GM12878 (cell line): ENCODE measurements around the gene MCC. TPM values are rescaled to one million over a fixed set of nuclear protein-coding genes. Genes with fewer than 3 reads are reported as not detected.

ENCODE experiments used
- ATAC-seq: fragments of 200-7000 bp; cut with Tn5 transposase; 3 replicates; pipeline ENCODE4 v1.9.1; 2020; ENCODE audit warnings: mild to moderate bottlenecking, moderate library complexity
- BruUV-seq: library from RNA; stranded (reverse); fragments of 400-500 nt; replicated peaks from 2 replicates; lab custom pipeline; 2021; lab: Mats Ljungman, UMichigan
- CTCF ChIA-PET: fragments of 300-600 bp; sonication (Branson Sonifier 250); formaldehyde crosslinking; extraction: SDS; loops from one replicate; lab custom pipeline; 2021; ENCODE audit warnings: inconsistent platforms; lab: Yijun Ruan, JAX
- POLR2A ChIA-PET: fragments of 350-600 bp; formaldehyde crosslinking; extraction: SDS; loops from one replicate; lab custom pipeline; 2021; ENCODE audit warnings: inconsistent platforms; lab: Charles Lee
- RAD21 ChIA-PET: fragments of 300-600 bp; sonication (Branson Sonifier 250); formaldehyde crosslinking; loops from one replicate; lab custom pipeline; 2023; ENCODE audit warnings: antibody characterized with exemption; ENCODE audit not compliant: unreplicated experiment; lab: Charles Lee
- SMC1A ChIA-PET: fragments of 300-600 bp; sonication (Branson Sonifier 250); formaldehyde crosslinking; loops from one replicate; lab custom pipeline; 2023; ENCODE audit not compliant: unreplicated experiment, uncharacterized antibody; lab: Charles Lee
- DNase-seq: peaks from one replicate; pipeline ENCODE4 v3.0.0-alpha.2; 2011; ENCODE audit warnings: low read depth, low spot score
- FAIRE-seq: peaks from 3 replicates; lab custom pipeline; 2011; peaks lifted over from hg19 to GRCh38; lab: Jason Lieb, UNC
- H2AFZ ChIP-seq: 2 replicates; pipeline ENCODE4 v1.6.0; 2011; ENCODE audit warnings: low read depth, low read length, control low read depth; ENCODE audit not compliant: control insufficient read depth
- H3K27ac ChIP-seq: 2 replicates; pipeline ENCODE4 v1.5.1; 2011; ENCODE audit warnings: control low read depth; ENCODE audit not compliant: control insufficient read depth, insufficient read depth
- H3K27me3 ChIP-seq, 2 experiments: replicated peaks in 1 of 2; 2 replicates each; pipeline versions ENCODE4 v1.6.0 to v1.6.1; 2011; ENCODE audit warnings: low read length in 1 of 2; ENCODE audit not compliant: control insufficient read depth in 2 of 2, insufficient read depth in 2 of 2
- H3K36me3 ChIP-seq, 2 experiments: 2 replicates each; pipeline ENCODE4 v1.5.1; 2011; ENCODE audit warnings: low read length in 1 of 2; ENCODE audit not compliant: control insufficient read depth in 2 of 2, insufficient read depth in 2 of 2
- H3K4me1 ChIP-seq: 2 replicates; pipeline ENCODE4 v1.6.1; 2011; ENCODE audit warnings: mild to moderate bottlenecking, low read length, moderate library complexity, mixed read lengths; ENCODE audit not compliant: control insufficient read depth, insufficient read depth
- H3K4me2 ChIP-seq: 2 replicates; pipeline ENCODE4 v1.6.0; 2011; ENCODE audit warnings: control low read depth; ENCODE audit not compliant: control insufficient read depth, insufficient read depth
- H3K4me3 ChIP-seq: fragments of 200-600 bp; sonication (generic); 2 replicates; pipeline ENCODE4 v1.5.1; 2016
- H3K79me2 ChIP-seq: 2 replicates; pipeline ENCODE4 v1.6.0; 2011; ENCODE audit warnings: low read length; ENCODE audit not compliant: control insufficient read depth, insufficient read depth
- H3K9ac ChIP-seq: 2 replicates; pipeline ENCODE4 v1.8.0; 2011; ENCODE audit warnings: low read length, control low read depth, mixed read lengths; ENCODE audit not compliant: control insufficient read depth, insufficient read depth
- H3K9me3 ChIP-seq: replicated peaks from 3 replicates; pipeline ENCODE4 v1.5.1; 2011; ENCODE audit warnings: mild to moderate bottlenecking, low read length; ENCODE audit not compliant: control insufficient read depth, insufficient read depth
- H4K20me1 ChIP-seq: 2 replicates; pipeline ENCODE4 v1.6.0; 2011; ENCODE audit not compliant: control insufficient read depth, insufficient read depth
- CBX3 ChIP-seq: fragments of 200-600 bp; sonication (generic); IDR thresholded peaks from 2 replicates; pipeline ENCODE4 v1.6.1; 2016; ENCODE audit warnings: low read depth, borderline replicate concordance
- CEBPB ChIP-seq, 2 experiments: fragments of 150-350 bp in 1 of 2; IDR thresholded peaks; 2 replicates each; pipeline ENCODE4 v1.6.1; 2012 to 2014; ENCODE audit warnings: low read depth in 2 of 2, low read length in 2 of 2, borderline replicate concordance in 1 of 2, inconsistent platforms in 1 of 2
- EED ChIP-seq: sonication (generic); IDR thresholded peaks from 2 replicates; pipeline ENCODE4 v1.6.1; 2016; ENCODE audit warnings: antibody characterized with exemption, low read depth
- HDAC2 ChIP-seq: fragments of 200-600 bp; sonication (generic); IDR thresholded peaks from 2 replicates; pipeline ENCODE4 v1.6.1; 2017
- HDAC6 ChIP-seq: fragments of 200-600 bp; sonication (generic); IDR thresholded peaks from one replicate; pipeline ENCODE4 v1.8.0; 2017; ENCODE audit warnings: antibody characterized with exemption; ENCODE audit not compliant: unreplicated experiment
- IKZF2 ChIP-seq, 2 experiments: fragments of 450-650 bp; IDR thresholded peaks; 2 replicates each; pipeline ENCODE4 v1.6.1; 2017; ENCODE audit warnings: mild to moderate bottlenecking in 2 of 2, moderate library complexity in 2 of 2
- JUNB ChIP-seq: IDR thresholded peaks from 2 replicates; pipeline ENCODE4 v1.6.1; 2016; ENCODE audit warnings: antibody characterized with exemption, mild to moderate bottlenecking
- KAT2A ChIP-seq: conservative IDR thresholded peaks from 2 replicates; pipeline ENCODE4 v1.6.1; 2011; ENCODE audit warnings: low read depth, low read length; ENCODE audit not compliant: control insufficient read depth
- NR2F1 ChIP-seq: fragments of 450-650 bp; conservative IDR thresholded peaks from 2 replicates; pipeline ENCODE4 v1.6.1; 2017; ENCODE audit warnings: mild to moderate bottlenecking
- RUNX3 ChIP-seq: IDR thresholded peaks from 2 replicates; pipeline ENCODE4 v1.6.1; 2012; ENCODE audit warnings: low read length, inconsistent platforms
- SMC3 ChIP-seq: IDR thresholded peaks from 2 replicates; pipeline ENCODE4 v1.6.1; 2011; ENCODE audit warnings: low read length, improper control_type of control experiment, borderline replicate concordance
- SP1 ChIP-seq: IDR thresholded peaks from one replicate; pipeline ENCODE4 v1.6.1; 2011; ENCODE audit warnings: low read depth, low read length
- STAT1 ChIP-seq: fragments of 450-650 bp; conservative IDR thresholded peaks from 2 replicates; pipeline ENCODE4 v1.6.1; 2014; ENCODE audit warnings: antibody characterized with exemption, mild to moderate bottlenecking
- SUPT20H ChIP-seq: IDR thresholded peaks from 2 replicates; pipeline ENCODE4 v1.6.1; 2011; ENCODE audit warnings: low read depth, mild to moderate bottlenecking, low read length, moderate library complexity, borderline replicate concordance; ENCODE audit not compliant: control insufficient read depth
- USF2 ChIP-seq: IDR thresholded peaks from 2 replicates; pipeline ENCODE4 v1.6.1; 2011; ENCODE audit warnings: low read depth, low read length, improper control_type of control experiment, borderline replicate concordance
- ZNF207 ChIP-seq: fragments of 450-650 bp; IDR thresholded peaks from 2 replicates; pipeline ENCODE4 v1.6.1; 2014; ENCODE audit warnings: antibody characterized with exemption, mild to moderate bottlenecking, borderline replicate concordance
- ZNF274 ChIP-seq: IDR thresholded peaks from one replicate; pipeline ENCODE4 v1.8.0; 2011; ENCODE audit not compliant: insufficient read length, insufficient read depth
- ZNF384 ChIP-seq: IDR thresholded peaks from 2 replicates; pipeline ENCODE4 v1.6.1; 2012; ENCODE audit warnings: low read depth, mild to moderate bottlenecking, low read length, improper control_type of control experiment, borderline replicate concordance
- ZNF622 ChIP-seq: fragments of 450-650 bp; IDR thresholded peaks from 2 replicates; pipeline ENCODE4 v1.6.1; 2017; ENCODE audit warnings: mild to moderate bottlenecking, inconsistent platforms
- ZZZ3 ChIP-seq: IDR thresholded peaks from 2 replicates; pipeline ENCODE4 v1.6.1; 2011; ENCODE audit warnings: low read depth; ENCODE audit not compliant: control insufficient read depth, insufficient read length
- WGBS: methylation state at CpG from one replicate; pipeline ENCODE4 v1.1.6; 2016; ENCODE audit warnings: low lambda C conversion rate; ENCODE audit not compliant: insufficient replicate concordance, insufficient coverage; ENCODE audit errors: missing lambda C conversion rate; 5-methylcytosine and 5-hydroxymethylcytosine counted together
- in situ Hi-C: fragments of 300-500 bp; cut with MboI; formaldehyde crosslinking; loops from 9 replicates; pipeline ENCODE4 v1.14.3; 2018; ENCODE audit warnings: mixed read lengths
- intact Hi-C: fragments of 100-400 bp; cut with micrococcal nuclease; formaldehyde crosslinking; loops from one replicate; pipeline ENCODE4 v1.14.2; 2022; ENCODE audit not compliant: unreplicated experiment
- polyA plus RNA-seq, 11 experiments: library from polyadenylated mRNA; depleted of rRNA in 4 of 11; unstranded in 6 of 11; stranded (reverse) in 5 of 11; fragments of >200 nt; fragmentation: Nextera tagmentation in 4 of 11; fragmentation: Illumina TruSeq in 1 of 11; extraction: Ambion mirVana in 4 of 11; extraction: Trizol in 1 of 11; gene quantifications; 1 replicate in 1 of 11; 2 replicates in 10 of 11; pipeline versions ENCODE4 v1.2.1 to v1.2.3, GENCODE V29; 2011 to 2016; ENCODE audit warnings: inconsistent platforms in 2 of 11, missing spikeins in 2 of 11, low read depth in 1 of 11
- total RNA-seq, 4 experiments: library from RNA; depleted of rRNA in 3 of 4; stranded (reverse); fragments of >200 nt in 3 of 4; fragmentation: Illumina TruSeq in 1 of 4; extraction: Trizol in 1 of 4; gene quantifications; 2 replicates each; pipeline versions ENCODE4 v1.2.1 to v1.2.3, GENCODE V29; 2013 to 2021

The MCC gene
- total and polyA plus RNA-seq, 10 of the 15 experiments (the other 5 are each of a cell fraction or from before 2014, with no cell fraction given), result 0.03 to 0.86 (median 0.16) TPM

GRCh38 chr5:113278976-113279375, 209.3 kb downstream of the MCC start:
- in situ Hi-C loops (no loop called here), intact Hi-C loops (no loop called here)
- ATAC-seq (peak; percentile 55), FAIRE-seq (no peak), DNase-seq (no peak)
- Histone ChIP-seq H3K79me2 (no peaks in the 10 kb centered on the region), H3K4me1 (no peaks in the 10 kb centered on the region), H3K27me3 (no peaks in the 10 kb centered on the region), H2AFZ (no peak overlapping the region), H3K9ac (no peak overlapping the region), H3K4me2 (no peak overlapping the region), H4K20me1 (no peaks in the 10 kb centered on the region), H3K36me3 (no peaks in the 10 kb centered on the region), H3K9me3 (no peaks in the 10 kb centered on the region), H3K27ac (no peak overlapping the region), H3K4me3 (no peak overlapping the region)
- ChIA-PET SMC1A (no interaction called here), POLR2A (no interaction called here), CTCF (interaction anchor here (1.3 kb wide), 1 partner anchor 232 kb away, joined by 3 read pairs; no protein-coding TSS in a partner anchor), RAD21 (no interaction called here)
- WGBS, result 2% methylated on average over 4 of the region's 4 CpGs
- no TSS peak for BruUV-seq
- 0 out of 4 replicates have a peak, but pooled peaks of 1 of the 2 experiments have one; percentile 30 for TF ChIP-seq IKZF2 (IDR thresholded peaks at IDR 0.05)
- no peak for TF ChIP-seq SP1
- no peak for TF ChIP-seq HDAC6
- peak; percentile 15; the same call in 1 of the 2 replicates for TF ChIP-seq RUNX3
- peak; percentile 32 for TF ChIP-seq JUNB
- TF ChIP-seq CEBPB (IDR thresholded peaks at IDR 0.05; ENCODE audit: borderline replicate concordance in 1 of 2, low read depth in 2 of 2, low read length in 2 of 2), result no peak
- TF ChIP-seq ZNF274, result no peak
- no peak for TF ChIP-seq CBX3

GRCh38 chr5:113276493-113276892, 211.8 kb downstream of the MCC start:
- ChIA-PET SMC1A (no interaction called here), CTCF (no interaction called here), POLR2A (no interaction called here), RAD21 (no interaction called here)
- no peak overlapping the region for H3K9ac ChIP-seq
- TF ChIP-seq ZZZ3, result no peak
- TF ChIP-seq KAT2A, result no peak
- TF ChIP-seq ZNF384, result no peak
- no peak for TF ChIP-seq USF2
- no peak for TF ChIP-seq ZNF207
- TF ChIP-seq STAT1, result no peak
- TF ChIP-seq ZNF622, result no peak
- TF ChIP-seq EED, result no peak
- TF ChIP-seq SUPT20H, result no peak
- no peak for TF ChIP-seq HDAC2
- TF ChIP-seq SMC3, result no peak
- TF ChIP-seq NR2F1, result no peak
- intact Hi-C loops (no loop called here), in situ Hi-C loops (no loop called here)
- H4K20me1 ChIP-seq, result no peaks in the 10 kb centered on the region
- ATAC-seq (no peak), FAIRE-seq (no peak), DNase-seq (no peak)
- H3K4me3 ChIP-seq, result no peak overlapping the region
- no peaks in the 10 kb centered on the region for H3K79me2 ChIP-seq
- no peaks in the 10 kb centered on the region for H3K4me1 ChIP-seq
- no peaks in the 10 kb centered on the region for H3K36me3 ChIP-seq
- H3K4me2 ChIP-seq, result no peak overlapping the region
- WGBS, result 74% methylated on average over 8 of the region's 8 CpGs
- BruUV-seq, result no TSS peak
- H3K9me3 ChIP-seq, result no peaks in the 10 kb centered on the region
- H3K27ac ChIP-seq, result no peak overlapping the region
- no peak overlapping the region for H2AFZ ChIP-seq
- no peaks in the 10 kb centered on the region for H3K27me3 ChIP-seq
